Stimulated activated CD4-positive, alpha-beta T cell treated with anti-CD3 and anti-CD28 coated beads, Interleukin-12 subunit alpha, Interleukin-12 subunit beta, amount 100 ng/mL, for 48 hours (primary cell): ENCODE results near the gene METAP1.
"Not testable (repeated sequence)": the region's sequence is repeated elsewhere in the genome, so short reads cannot be mapped to it uniquely, and the experiment has no call there.

Source experiments
- DNase-seq, 3 donors: peaks; one replicate each; pipeline ENCODE4 v3.0.0-alpha.2; 2020; ENCODE audit warnings: low read depth in 2 of 3, low spot score in 1 of 3

METAP1 gene

DNA sequence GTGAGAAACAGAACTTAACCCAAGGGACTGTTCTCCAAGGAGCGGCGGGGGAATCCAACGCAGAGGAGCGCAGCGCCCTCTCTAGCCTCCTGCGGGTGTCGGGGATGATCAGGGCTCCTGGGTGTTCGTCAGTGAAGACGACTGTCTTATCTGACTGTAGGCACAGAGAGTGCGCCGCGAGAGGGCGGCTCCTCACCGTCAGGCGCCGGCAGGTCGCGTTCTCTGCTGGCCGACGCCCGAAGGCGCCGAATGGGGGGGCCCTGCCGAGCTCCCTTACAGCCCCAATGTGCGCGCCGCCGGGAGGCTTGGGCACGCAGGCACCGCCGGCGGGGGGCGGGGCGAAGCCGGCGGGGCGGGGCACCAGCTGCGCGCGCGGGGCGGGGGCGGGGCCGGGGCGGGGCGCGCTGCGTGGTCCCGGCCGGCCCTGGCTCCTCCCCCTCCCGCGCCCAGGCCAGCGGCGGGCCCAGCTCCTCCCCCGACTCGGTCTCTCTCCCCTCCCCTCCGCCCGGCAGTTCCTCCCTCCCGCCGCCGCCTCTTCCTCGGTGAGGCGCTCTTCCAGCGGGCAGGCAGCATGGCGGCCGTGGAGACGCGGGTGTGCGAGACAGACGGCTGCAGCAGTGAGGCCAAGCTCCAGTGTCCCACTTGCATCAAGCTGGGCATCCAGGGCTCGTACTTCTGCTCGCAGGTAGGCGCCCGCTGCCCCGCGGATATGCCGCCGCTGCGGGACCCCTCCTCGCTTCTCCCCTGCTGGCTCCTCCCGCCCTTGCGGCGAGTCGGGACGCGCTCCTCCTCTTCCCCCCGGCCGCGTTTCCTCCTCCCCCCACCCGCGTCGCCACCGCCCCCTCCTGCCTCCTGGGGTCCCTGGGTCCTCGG lies at the start of gene METAP1:
TSS of gene METAP1 (plus strand) at position 539 of the 873 bp plus-strand sequence. CDS start at position 572, 33 bp downstream.
- DNase-seq = peak; percentile 81 to 94 (median 92)

DNA sequence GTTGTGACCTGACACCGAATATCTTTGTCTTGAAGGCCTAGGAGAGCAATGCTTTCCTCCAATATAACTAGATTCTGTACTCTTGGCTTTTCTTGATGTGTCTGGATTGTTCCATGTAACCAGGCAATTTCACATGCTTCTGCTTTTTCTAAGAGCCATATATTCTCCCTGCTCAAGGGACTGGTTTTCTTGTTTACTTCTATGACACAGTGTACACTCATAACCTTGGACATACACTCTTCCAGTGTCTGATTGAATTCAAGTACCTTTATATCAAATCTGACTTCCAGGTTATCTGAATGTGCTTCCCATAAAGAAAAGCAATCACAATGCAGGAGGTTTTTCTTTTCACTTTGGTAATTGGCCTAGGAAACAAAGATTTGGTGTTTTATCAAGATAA lies 49.2 kb upstream of the METAP1 start:
- no peak for DNase-seq

DNA sequence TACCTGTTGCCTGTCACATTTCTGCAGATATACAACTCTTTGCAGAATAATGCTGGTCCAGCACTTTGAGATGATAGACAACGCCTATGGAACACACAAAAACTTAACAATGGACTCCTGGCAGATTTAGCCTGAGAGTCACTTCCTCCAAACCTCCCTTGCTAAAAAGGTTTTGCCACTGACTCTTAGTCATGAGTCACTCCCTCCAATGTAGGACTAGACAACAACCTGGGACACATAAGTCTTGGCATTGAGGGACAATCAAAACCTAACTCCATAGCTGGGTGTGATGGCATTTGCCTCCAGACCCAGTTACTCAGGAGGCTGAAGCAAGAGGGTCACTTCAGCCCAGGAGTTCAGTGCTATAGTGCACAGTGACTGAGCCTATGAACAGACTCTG lies 44.6 kb upstream of the METAP1 start:
- no peak for DNase-seq

DNA sequence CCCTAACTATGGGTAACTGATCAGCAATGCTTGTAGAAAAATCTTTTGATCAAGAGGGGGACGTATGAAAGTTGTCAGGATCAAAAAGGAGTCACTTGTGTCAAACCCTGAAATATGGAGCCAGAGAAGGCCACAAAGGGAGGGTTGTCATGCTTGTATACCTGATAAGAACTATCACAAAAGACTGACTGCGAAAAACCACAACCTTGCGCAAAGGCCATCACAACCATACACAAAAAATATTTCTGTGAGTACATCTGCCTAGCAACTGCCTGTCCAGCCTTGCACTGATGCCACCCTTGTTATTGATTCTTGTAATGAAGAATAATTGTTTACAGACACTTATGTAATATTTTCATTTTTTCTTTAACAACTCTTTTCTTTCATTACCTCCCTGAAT lies 43.8 kb upstream of the METAP1 start:
- DNase-seq = no peak

DNA sequence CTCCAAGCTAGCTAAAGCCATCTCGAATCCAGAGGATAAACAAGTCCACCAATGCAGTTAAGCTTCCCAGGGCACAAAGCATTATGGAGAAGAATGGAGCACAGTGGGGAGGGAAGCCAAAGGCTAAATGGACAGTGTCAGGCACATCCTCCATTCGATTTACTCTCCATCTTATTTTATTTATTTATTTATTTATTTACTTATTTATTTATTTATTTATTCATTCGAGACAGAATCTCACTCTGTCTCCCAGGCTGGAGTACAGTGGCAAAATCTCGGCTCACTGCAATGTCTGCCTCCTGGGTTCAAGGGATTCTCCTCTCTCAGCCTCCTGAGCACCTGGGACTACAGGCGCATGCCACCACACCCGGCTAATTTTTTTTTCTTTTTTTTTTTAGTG lies 40.3 kb upstream of the METAP1 start:
- no peak for DNase-seq

DNA sequence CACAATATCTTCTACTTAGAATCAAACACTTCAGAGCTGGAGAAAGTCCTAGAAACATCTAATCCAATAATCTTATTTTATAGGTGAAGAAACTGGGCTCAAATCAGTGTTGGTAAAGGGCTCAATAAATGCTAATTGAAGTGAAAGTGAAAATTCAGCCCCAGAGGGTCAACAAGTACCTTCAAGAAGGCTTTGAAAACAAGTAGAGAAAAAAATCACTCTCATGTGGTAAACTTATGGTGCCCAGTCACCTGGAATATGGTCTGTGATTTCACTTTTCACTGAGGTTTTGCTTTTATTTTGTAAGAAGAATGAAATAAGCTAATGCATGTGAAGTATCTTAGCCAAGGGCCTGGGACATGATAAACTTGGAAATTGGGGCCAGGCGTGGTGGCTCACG lies 37.5 kb upstream of the METAP1 start:
- DNase-seq = no peak

DNA sequence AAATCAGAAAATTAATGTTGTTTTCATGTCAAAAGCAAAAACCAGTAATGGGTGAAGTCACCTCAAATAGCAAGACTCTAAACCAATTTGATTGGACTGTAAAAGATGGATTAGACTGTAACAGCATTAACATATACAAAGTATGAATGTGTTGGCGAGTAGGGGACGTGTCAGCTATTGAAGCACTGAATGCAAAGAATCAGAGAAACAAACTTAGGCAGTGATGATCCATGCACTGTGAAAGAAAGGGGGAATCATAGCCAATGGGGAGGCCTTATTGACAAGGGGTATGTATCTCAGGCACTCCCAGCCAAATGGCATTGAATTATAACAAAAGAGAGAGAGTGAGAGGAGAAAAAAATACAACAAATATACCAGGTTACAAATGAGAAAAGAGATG lies 36.1 kb upstream of the METAP1 start:
- DNase-seq = no peak

DNA sequence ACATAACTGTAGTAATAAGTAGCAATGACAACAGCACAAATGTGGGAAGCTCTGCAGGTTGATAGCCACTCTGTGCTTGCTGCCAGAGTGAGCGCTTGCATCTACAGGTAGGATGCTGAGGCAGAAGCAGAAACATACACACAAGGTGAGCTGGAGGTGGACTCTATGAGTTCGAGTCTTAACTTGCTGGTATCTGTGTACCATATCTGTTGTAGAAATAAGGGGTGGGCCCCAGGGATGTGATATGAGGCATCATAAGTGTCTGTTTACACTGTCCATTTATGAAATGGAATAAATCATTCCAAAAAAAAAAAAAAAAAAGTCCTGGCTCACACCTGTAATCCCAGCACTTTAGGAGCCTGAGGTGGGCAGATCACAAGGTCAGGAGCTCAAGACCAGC lies 33.8 kb upstream of the METAP1 start:
- no peak for DNase-seq

DNA sequence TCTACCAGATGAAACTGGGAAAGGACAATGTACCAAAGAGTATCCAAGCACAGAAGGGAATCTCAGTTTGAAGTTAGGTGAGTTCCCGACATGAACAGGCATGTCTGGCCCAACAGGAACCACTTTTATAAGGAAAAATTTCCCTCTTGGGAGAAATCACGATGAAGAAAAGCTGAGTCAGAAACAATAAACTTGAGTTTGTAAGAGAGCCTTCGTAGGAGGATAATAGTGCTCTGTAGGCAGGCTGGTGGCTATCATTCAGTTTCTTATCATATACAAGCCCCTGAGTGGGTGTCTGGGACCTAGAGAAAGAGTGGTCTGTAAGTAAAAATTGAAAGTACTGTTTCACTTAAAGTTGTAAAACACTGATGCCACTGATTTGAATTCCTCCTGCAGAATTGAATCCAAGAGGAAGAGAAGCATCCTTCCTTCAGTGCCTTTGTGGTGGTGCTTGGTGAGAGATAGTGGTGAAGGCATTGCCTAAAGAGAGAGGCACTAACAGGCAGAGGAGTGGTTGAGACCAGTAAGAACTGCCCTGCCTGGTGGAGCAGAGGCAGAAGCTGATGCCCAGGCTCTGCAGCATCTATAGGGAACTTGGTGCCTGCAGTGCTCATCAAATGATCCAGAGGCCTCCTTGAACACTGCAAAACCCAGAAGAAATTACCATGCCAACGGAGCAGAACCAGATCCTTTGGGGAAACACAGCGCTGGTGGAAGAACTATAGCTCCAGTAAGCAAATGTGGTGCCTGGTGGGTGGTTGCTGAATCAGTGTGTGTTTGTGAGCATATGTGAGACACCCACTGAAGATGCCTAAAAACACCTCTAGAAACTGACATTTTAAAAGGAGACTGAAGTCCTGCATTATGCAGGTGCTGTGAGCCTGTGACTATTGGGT lies 31.7 kb upstream of the METAP1 start:
- no peak for DNase-seq

DNA sequence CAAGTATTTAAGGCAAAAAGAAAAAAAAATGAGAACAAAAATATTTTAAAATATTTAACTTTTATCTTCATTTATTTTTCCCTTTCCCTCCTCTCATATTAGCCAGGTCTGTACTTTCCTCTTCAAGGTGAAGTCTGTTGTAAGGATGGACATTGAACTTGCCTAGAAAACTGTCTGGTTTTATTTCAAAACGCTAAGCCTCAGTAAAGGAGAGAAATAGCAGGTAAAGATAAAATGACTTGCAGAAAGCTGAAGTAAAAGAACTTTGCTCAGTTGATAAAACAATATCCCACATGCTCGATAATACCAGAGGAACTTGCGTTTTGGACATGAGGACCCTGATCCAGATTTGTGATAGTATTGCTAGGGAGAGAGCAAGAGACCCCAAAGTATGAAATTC lies 28.6 kb upstream of the METAP1 start:
- DNase-seq = no peak

DNA sequence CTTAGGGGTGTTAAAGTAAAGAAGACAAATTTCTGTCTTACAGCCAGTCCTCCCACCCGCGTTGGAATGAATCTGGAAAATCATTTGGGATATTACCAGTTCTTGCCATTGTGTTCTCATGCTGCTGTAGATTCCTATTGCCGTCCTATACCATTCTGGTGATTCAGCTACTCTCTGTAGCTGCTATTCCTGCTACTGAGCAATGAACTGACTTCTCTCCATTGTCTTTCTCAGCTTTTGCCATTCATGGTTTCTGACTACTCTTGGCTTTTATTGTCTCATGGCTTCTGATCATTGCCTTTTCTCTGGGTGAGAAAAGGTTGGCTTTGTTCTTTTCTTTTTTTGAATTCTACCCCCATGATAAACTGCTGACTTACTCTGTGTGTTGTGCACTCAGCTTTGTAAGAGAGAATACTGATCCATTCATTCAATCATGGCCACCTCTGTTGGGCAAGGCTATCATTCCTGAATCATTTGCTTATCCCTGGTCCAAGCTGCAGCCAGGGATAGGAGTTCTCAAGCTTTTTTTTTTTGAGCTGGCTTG lies 27.7 kb upstream of the METAP1 start:
- no peak for DNase-seq

DNA sequence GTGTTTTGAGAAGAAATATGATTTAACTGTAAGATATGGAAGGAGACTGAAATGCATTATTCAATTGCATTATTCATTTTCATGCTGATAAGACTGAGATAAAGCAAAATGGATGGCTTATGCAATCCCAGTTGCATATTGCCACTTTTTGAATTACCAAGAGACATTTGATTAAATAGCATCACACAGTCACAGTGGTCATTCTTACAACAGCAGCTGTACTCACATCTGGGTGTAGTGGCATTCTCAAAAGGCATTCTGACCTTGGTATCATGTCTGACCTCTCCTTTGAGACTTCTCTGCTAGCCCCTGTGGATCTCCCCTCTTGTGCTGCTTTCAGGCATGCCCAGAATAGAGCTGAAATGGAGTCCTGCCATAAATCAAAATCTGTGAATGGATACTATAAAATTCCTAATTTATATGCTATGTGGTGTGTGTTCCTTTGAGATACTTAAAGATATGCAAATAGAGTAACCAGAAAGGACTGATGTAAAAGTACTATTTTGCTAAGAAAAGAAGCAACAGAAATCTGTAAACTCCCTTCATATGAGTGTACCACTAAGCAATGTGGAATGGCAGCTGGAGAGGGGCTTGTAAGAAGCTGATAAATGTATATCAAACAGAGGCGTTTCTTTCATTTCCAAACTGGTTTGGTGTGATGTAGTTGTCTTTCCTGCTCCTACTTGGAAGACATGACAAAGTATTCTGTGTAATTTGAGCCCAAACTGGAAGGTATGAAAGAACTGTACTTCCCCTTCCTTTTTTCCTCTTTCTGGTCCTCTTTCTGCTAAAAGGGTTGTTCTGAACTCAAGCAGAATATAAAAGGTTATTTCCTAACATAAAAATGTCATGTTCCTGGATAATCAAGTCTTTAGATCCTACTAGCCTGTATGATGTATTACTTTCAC lies 25.4 kb upstream of the METAP1 start:
- DNase-seq = no peak

DNA sequence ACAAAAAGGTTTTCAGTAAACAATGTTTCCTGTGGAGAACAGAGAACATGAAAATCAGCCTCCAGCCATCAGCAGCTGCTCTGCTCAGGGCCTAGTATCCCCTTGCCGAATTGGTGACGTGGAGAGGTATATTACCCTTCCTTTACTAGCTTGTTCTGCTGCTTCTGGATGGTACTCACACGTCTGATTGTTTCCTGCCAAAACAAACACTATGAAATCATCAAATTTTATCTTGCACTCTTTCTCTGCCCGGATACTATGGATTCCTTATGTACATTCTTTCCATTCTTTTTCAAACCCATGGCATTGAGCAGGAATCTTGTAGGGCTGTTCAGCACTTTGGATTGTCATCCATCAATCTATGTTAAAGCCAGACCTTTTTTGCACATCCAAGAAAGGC lies 18.8 kb upstream of the METAP1 start:
- no peak for DNase-seq

DNA sequence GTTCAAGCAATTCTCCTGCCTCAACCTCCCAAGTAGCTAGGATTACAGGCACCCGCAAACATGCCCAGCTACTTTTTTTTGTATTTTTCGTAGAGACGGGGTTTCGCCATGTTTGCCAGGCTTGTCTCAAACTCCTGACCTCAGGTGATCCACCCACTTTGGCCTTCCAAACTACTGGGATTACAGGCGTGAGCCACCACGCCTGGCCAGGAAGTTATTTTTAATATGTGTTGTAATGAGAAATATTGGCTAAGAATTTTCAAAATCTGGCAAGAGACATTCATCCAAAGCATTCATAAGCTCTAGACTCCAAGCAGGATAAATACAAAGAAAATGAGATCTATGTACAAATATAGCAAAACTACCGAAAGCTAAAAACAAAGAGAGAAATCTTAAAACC lies 18.0 kb upstream of the METAP1 start:
- no peak for DNase-seq

DNA sequence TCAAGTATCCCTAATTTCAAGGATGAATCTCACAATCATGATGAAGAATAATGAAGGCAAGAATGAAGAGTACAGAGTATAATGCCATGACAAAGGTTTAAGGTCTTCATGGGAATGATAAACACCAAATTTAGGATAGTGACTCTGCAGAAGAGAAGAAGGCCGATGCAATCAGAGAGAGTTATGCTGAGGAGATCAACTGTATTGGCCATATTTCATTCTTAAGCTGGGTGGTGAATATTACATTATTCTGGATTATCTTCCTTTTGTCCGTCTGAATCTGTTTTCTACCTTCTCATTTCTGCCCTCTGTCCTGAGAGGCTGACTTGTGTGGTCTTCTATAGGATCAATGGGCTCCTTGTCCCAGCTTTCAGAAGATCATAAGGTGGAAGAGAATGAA lies 7.8 kb upstream of the METAP1 start:
- no peak for DNase-seq

DNA sequence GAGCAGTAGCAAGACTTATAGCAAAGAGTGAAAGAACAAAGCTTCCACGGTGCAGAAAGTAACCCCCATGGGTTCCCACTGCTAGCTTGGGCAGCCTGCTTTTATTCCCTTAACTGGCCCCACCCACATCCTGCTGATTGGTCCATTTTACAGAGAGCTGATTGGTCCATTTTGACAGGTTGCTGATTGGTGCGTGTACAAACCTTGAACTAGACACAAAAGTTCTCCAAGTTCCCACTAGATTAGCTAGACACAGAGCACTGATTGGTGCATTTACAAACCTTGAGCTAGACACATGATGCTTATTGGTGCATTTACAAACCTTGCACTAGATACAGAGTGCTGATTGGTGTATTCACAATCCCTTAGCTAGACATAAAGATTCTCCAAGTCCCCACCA lies 2.7 kb upstream of the METAP1 start:
- DNase-seq = not testable (repeated sequence)

DNA sequence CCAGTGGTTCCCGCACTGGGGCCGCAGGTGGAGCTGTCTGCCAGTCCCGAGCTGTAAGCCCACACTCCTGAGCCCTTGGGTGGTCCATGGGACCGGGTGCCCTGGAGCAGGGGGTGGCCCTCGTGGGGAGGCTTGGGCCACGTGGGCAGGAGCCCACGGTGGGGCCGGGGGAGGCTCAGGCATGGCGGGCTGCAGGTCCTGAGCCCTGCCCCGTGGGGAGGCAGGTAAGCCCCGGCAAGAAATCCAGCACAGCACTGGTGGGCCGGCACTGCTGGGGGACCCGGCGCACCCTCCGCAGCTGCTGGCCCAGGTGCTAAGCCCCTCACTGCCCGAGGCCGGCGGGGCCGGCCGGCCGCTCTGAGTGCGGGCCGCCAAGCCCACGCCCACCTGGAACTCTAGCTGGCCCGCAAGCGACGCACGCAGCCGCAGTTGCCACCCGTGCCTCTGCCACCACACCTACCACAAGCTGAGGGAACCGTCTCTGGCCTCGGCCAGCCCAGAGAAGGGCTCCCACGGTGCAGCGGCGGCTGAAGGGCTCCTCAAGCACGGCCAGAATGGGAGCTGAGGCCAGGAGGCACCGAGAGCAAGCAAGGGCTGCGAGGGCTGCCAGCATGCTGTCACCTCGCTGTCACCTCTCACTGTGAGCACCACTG lies 2.0 kb upstream of the METAP1 start:
- no peak for DNase-seq

DNA sequence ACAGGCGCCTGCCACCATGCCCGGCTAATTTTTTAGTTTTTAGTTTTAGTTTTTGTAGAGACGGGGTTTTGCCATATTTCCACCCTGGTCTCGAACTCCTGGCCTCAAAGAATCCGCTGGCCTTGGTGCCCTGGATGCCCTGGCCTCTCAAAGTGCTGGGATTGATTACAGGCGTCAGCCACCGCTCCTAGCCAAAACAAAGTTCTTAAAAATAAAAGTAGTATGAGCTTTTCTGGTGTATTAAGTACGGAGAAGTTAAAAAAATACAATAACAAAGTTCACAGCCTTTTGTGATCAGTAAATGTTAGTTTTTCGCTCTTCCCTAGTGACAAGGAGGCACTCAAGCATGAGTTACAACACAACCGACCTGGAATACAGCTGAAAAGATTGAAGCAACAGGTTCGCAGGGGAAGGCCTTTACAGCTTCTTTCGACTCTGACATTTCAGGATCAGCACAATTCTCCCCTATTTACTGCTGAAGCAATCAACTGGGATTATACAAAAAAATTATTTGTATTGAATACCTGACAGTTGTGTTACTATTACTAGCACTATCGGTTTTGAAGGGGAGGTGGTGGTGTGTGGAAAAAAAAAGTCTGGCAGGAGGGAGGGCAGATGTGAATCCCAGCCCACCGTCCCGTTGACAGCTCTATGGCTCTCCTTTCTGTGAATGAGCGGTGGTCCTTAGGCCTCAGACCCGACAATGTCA lies 893 bp upstream of the METAP1 start:
- DNase-seq = no peak

DNA sequence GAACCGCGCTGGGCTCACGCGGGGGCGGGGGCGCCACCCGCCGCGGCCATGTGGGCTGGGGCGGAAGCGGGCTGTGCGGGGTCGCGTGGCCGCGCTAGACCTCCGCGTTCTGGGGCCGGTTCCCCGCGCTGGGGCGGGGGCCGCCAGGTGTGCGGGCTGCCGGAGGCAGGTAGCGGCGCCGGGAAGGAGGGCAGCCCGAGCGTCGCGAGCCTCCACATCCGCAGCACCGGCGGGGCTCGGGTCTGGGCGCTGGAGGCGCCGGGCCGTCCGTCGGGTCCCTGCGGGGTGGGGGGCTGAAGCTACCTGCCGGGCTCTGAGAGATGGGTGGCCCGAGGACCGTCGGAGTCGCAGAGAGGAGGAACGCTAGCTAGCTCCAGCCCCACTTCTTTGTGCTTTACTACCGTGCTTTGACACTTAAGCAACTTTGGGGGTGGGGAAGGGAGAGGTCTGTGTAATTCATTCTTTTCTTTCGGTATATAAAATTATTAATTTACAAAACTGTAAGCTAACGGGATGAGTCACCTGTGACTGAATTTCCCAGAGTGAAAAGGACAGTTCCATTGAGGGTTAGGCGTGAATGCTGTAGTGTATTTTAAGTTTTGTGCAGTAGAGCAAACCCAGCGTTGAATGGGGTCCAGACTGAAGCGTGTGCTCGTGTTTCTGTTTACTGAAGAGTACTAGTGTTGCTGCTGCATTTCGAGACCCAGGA lies 689 bp downstream of the METAP1 start:
- DNase-seq = peak in 1 of 3 donors; percentile 10
